Kidney (tissue), 14 donors: ENCODE measurements around the gene TMF1. TPM values are rescaled to one million over a fixed set of nuclear protein-coding genes. Genes with fewer than 3 reads are reported as not detected.

Source experiments
- DNase-seq, 5 donors: peaks; one replicate each; pipeline ENCODE4 v3.0.0-alpha.2; 2013 to 2020
- FAIRE-seq: peaks from 2 replicates; lab custom pipeline; 2012; peaks lifted over from hg19 to GRCh38; lab: Jason Lieb, UNC
- H3K27ac ChIP-seq, 2 donors: one replicate each; pipeline ENCODE4 v1.7.0; 2013; ENCODE audit warnings: low read depth in 2 of 2, low read length in 2 of 2, inconsistent platforms in 1 of 2
- H3K27me3 ChIP-seq: one replicate; pipeline ENCODE4 v1.7.1; 2013; ENCODE audit warnings: low read length, inconsistent platforms; ENCODE audit not compliant: control insufficient read depth, insufficient read depth
- H3K36me3 ChIP-seq, 3 donors: one replicate each; pipeline versions ENCODE4 v1.7.0 to v1.7.1; 2013; ENCODE audit warnings: low read length in 3 of 3, control low read depth in 1 of 3, inconsistent platforms in 1 of 3; ENCODE audit not compliant: insufficient read depth in 3 of 3, control insufficient read depth in 2 of 3
- H3K4me1 ChIP-seq, 3 donors: one replicate each; pipeline versions ENCODE4 v1.7.0 to v1.7.1; 2013; ENCODE audit warnings: low read length in 3 of 3, inconsistent platforms in 1 of 3, low read depth in 1 of 3; ENCODE audit not compliant: control insufficient read depth in 2 of 3, insufficient read depth in 2 of 3
- H3K4me3 ChIP-seq, 3 donors: one replicate each; pipeline versions ENCODE4 v1.7.0 to v1.8.1; 2013; ENCODE audit warnings: low read length in 3 of 3, control low read depth in 1 of 3, inconsistent platforms in 1 of 3
- H3K9ac ChIP-seq, 3 donors: one replicate each; pipeline versions ENCODE4 v1.7.0 to v1.7.1; 2013; ENCODE audit warnings: low read length in 3 of 3, control low read depth in 1 of 3, inconsistent platforms in 1 of 3
- H3K9me3 ChIP-seq, 3 donors: one replicate each; pipeline versions ENCODE4 v1.7.0 to v1.7.1; 2013; ENCODE audit warnings: low read length in 3 of 3, control low read depth in 1 of 3, inconsistent platforms in 1 of 3; ENCODE audit not compliant: control insufficient read depth in 2 of 3, insufficient read depth in 1 of 3
- intact Hi-C: fragments of 100-400 bp; cut with DNase I; formaldehyde crosslinking; loops from one replicate; pipeline ENCODE4 v1.11.1; 2022
- polyA plus RNA-seq: library from polyadenylated mRNA; stranded (reverse); fragments of 350-450 nt; fragmentation: Illumina TruSeq; extraction: RNeasy Lipid Tissue Mini Kit (QIAGEN cat#74804); gene quantifications from one replicate; pipeline ENCODE4 v1.2.3, GENCODE V29; 2014; ENCODE audit warnings: low read depth, low replicate concordance; ENCODE audit not compliant: insufficient read depth
- total RNA-seq: library from RNA; stranded (reverse); fragmentation: NEBNext Ultra II Directional; extraction: Animal tissue kit (Norgen Biotek cat#: 25700); gene quantifications from one replicate; pipeline ENCODE4 v1.2.1, GENCODE V29; 2021
- TF ChIP-seq, protein P1 (sequence below): IDR thresholded peaks from 3 replicates; pipeline ENCODE4 v1.5.1; 2012; ENCODE audit warnings: mild to moderate bottlenecking, moderate library complexity, borderline replicate concordance; ENCODE audit not compliant: insufficient read depth; ENCODE audit errors: extremely low read depth
- donor health status: control.
- donor health status: control.
- donor health status: control.
- donor health status: control.
- donor health status: control.
- donor health status: DM: yes; HTN: yes; CAD: no.
- donor health status: Normal renal cell carcinoma (clear cell type).

Gene TMF1
- total and polyA plus RNA-seq, 2 donors from 2014 or later = 6.5 to 38.8 TPM

DNA sequence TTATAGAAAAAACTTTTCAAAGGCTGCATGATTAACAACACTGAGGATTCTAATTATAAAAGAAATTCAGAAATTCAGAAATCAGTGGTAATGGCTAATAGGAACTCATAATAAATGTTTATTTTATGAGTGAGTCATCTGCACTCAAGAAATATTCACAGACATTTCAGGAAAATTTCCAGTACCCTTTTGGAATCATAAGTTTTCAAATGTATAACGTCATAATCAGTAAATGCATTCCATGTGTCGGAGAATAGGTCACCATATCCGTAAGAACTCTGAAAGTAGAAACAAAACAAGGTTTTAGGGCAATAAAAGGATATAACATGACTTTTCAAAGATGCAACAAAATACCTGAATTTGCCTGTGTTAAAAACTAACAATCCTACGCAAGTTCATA is 63.4 kb downstream of the TMF1 start:
- Histone ChIP-seq H3K27me3 (no peaks in the 10 kb centered on the region), H3K9ac (no peak overlapping the region), H3K4me3 (no peak overlapping the region), H3K36me3 (peaks cover 0 to 9% (median 7%) of the 10 kb centered on the region in 3 donors), H3K4me1 (no peaks in the 10 kb centered on the region), H3K9me3 (no peaks in the 10 kb centered on the region), H3K27ac (no peak overlapping the region)
- TF ChIP-seq, protein P1, sequence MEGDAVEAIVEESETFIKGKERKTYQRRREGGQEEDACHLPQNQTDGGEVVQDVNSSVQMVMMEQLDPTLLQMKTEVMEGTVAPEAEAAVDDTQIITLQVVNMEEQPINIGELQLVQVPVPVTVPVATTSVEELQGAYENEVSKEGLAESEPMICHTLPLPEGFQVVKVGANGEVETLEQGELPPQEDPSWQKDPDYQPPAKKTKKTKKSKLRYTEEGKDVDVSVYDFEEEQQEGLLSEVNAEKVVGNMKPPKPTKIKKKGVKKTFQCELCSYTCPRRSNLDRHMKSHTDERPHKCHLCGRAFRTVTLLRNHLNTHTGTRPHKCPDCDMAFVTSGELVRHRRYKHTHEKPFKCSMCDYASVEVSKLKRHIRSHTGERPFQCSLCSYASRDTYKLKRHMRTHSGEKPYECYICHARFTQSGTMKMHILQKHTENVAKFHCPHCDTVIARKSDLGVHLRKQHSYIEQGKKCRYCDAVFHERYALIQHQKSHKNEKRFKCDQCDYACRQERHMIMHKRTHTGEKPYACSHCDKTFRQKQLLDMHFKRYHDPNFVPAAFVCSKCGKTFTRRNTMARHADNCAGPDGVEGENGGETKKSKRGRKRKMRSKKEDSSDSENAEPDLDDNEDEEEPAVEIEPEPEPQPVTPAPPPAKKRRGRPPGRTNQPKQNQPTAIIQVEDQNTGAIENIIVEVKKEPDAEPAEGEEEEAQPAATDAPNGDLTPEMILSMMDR = no peak
- no peak for FAIRE-seq
- DNase-seq = no peak
- intact Hi-C loops = no loop called here

DNA sequence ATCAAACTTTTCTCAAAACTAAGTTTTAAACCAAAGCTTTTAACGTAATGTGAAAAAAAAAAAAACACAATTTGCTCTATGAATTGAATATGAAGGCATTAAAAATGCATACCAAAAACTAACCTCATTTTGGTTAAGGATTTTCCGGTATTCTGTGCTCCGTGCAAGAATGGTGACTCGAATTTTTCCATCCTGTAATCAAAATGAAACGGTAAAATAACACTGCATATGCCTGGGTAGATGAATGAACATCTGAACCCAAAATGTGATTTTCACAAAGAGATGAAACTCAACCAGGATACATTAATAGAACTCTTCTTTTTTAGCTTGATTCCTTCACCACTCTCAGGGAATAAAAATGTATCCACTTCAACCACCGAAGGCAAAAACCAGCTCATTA is 64.8 kb downstream of the TMF1 start:
- FAIRE-seq (no peak), DNase-seq (no peak)
- no peaks in the 10 kb centered on the region for H3K4me1 ChIP-seq
- peaks cover 0 to 9% (median 9%) of the 10 kb centered on the region in 3 donors for H3K36me3 ChIP-seq
- TF ChIP-seq, protein P1 = no peak
- intact Hi-C loops = no loop called here
- H3K9me3 ChIP-seq = no peaks in the 10 kb centered on the region
- H3K4me3 ChIP-seq = no peak overlapping the region
- no peak overlapping the region for H3K27ac ChIP-seq
- H3K27me3 ChIP-seq = no peaks in the 10 kb centered on the region
- no peak overlapping the region for H3K9ac ChIP-seq

- FAIRE-seq (no peak), DNase-seq (no peak)
- Histone ChIP-seq H3K36me3 (peaks cover 0 to 9% (median 9%) of the 10 kb centered on the region in 3 donors), H3K9me3 (no peaks in the 10 kb centered on the region), H3K4me3 (no peak overlapping the region), H3K9ac (no peak overlapping the region), H3K27me3 (no peaks in the 10 kb centered on the region), H3K27ac (no peak overlapping the region), H3K4me1 (no peaks in the 10 kb centered on the region)
- intact Hi-C loops = no loop called here
- TF ChIP-seq, protein P1 = no peak
Measured at GRCh38 chr3:68986496-68987208, 65.5 kb downstream of the TMF1 start.
